GM19035 (cell line): ENCODE data around the gene BIN1.

Experiments
- ATAC-seq: cut with Tn5 transposase; IDR thresholded peaks from one replicate; pipeline ENCODE4 v1.9.1; 2021; ENCODE audit not compliant: unreplicated experiment

Gene BIN1

GRCh38 chr2:127091148-127091547, 15.8 kb downstream of the BIN1 start:
- ATAC-seq: no peak

GRCh38 chr2:127090281-127091120, 16.5 kb downstream of the BIN1 start:
- ATAC-seq: no peak

- no peak for ATAC-seq
Measured at GRCh38 chr2:127089478-127090235, 17.3 kb downstream of the BIN1 start.

GRCh38 chr2:127088706-127089105, 18.2 kb downstream of the BIN1 start:
- ATAC-seq: no peak

GRCh38 chr2:127087791-127088495, 19.0 kb downstream of the BIN1 start:
- ATAC-seq: no peak

GRCh38 chr2:127086990-127087790, 19.8 kb downstream of the BIN1 start:
- peak; percentile 81 for ATAC-seq

GRCh38 chr2:127085317-127085681, 21.7 kb downstream of the BIN1 start:
- ATAC-seq: no peak

GRCh38 chr2:127084611-127085316, 22.2 kb downstream of the BIN1 start:
- ATAC-seq: no peak

GRCh38 chr2:127083819-127084503, 23.0 kb downstream of the BIN1 start:
- no peak for ATAC-seq

GRCh38 chr2:127082974-127083373, 24.0 kb downstream of the BIN1 start:
- no peak for ATAC-seq

- ATAC-seq: peak; percentile 49
Measured at GRCh38 chr2:127081826-127082633, 24.9 kb downstream of the BIN1 start.

GRCh38 chr2:127080938-127081755, 25.8 kb downstream of the BIN1 start:
- ATAC-seq: peak; percentile 37

- peak; percentile 11 for ATAC-seq
Measured at GRCh38 chr2:127080226-127080937, 26.6 kb downstream of the BIN1 start.

GRCh38 chr2:127079358-127079920, 27.5 kb downstream of the BIN1 start:
- ATAC-seq: no peak

GRCh38 chr2:127078666-127079270, 28.2 kb downstream of the BIN1 start:
- ATAC-seq: no peak

GRCh38 chr2:127078028-127078427, 28.9 kb downstream of the BIN1 start:
- ATAC-seq: no peak

GRCh38 chr2:127076924-127077323, 30.0 kb downstream of the BIN1 start:
- no peak for ATAC-seq
